Fibroblast of the aortic adventitia (primary cell): ENCODE measurements around the gene ARPP19. TPM values are rescaled to one million over a fixed set of nuclear protein-coding genes. Genes with fewer than 3 reads are reported as not detected.

Source experiments
- DNase-seq: peaks from one replicate; pipeline ENCODE4 v3.0.0-alpha.2; 2010; ENCODE audit warnings: low read depth
- H3K4me3 ChIP-seq: 2 replicates; pipeline ENCODE4 v1.5.1; 2011; ENCODE audit warnings: low read depth, mild to moderate bottlenecking, control low read depth, low read length, moderate library complexity
- total RNA-seq: library from RNA; depleted of rRNA; stranded (reverse); fragments of >200 nt; gene quantifications from 2 replicates; pipeline ENCODE4 v1.2.3, GENCODE V29; 2012; ENCODE audit warnings: low replicate concordance
- TF ChIP-seq, protein P1 (sequence below): IDR thresholded peaks from 2 replicates; pipeline ENCODE4 v1.5.1; 2011; ENCODE audit warnings: mild to moderate bottlenecking, low read length, control low read depth, inconsistent platforms; ENCODE audit not compliant: insufficient read depth

Gene ARPP19
- total RNA-seq, 1 donor: 168 TPM

DNA sequence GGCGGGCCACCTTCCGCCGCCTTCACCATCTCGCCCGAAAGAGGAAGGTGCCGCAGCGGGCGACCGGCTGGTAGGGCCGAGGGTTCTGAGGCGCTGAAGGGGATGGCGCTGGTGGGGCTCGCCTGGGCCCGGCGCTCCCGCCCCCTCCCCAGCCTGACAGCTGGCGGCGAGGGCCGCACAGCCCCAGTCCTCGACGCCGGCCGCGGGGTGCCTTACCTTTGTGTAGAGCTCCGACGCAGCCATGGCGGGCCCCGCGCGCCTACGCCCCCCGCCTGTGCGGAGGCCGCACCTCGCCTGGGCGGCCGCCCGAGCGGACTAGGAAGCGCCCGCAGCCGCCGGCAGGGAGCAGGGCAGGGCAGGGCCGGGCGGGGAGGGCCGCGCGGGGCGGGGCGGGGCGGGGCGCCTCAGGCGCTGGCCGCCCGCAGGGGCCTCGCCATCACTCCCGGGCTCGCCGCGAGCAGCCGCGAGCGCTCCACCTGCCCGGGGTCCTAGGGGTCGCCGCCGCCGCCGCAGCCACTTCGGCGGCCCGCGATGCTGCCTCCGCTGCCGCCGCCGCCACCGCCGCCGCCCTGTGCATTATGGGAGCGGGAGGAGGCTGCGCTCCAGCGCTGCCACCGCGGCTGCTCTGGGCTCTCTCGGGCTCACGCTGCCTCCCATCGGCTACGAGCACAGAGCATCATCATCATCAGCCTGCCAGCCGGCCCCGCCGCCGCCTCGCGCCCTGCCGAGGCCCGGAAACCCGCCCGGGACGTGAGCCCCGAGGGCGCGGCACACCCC is 40.1 kb downstream of the ARPP19 start, which contains the start of gene MYO5A:
Gene MYO5A, minus strand, starts transcription at position 317 of the 777 bp plus-strand sequence. Its CDS starts 74 bp downstream, at position 243.
- peak; percentile 65 for DNase-seq
- TF ChIP-seq, protein P1, sequence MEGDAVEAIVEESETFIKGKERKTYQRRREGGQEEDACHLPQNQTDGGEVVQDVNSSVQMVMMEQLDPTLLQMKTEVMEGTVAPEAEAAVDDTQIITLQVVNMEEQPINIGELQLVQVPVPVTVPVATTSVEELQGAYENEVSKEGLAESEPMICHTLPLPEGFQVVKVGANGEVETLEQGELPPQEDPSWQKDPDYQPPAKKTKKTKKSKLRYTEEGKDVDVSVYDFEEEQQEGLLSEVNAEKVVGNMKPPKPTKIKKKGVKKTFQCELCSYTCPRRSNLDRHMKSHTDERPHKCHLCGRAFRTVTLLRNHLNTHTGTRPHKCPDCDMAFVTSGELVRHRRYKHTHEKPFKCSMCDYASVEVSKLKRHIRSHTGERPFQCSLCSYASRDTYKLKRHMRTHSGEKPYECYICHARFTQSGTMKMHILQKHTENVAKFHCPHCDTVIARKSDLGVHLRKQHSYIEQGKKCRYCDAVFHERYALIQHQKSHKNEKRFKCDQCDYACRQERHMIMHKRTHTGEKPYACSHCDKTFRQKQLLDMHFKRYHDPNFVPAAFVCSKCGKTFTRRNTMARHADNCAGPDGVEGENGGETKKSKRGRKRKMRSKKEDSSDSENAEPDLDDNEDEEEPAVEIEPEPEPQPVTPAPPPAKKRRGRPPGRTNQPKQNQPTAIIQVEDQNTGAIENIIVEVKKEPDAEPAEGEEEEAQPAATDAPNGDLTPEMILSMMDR: peak; percentile 21
- H3K4me3 ChIP-seq: peak within 1 kb of the TSS; percentile 77

DNA sequence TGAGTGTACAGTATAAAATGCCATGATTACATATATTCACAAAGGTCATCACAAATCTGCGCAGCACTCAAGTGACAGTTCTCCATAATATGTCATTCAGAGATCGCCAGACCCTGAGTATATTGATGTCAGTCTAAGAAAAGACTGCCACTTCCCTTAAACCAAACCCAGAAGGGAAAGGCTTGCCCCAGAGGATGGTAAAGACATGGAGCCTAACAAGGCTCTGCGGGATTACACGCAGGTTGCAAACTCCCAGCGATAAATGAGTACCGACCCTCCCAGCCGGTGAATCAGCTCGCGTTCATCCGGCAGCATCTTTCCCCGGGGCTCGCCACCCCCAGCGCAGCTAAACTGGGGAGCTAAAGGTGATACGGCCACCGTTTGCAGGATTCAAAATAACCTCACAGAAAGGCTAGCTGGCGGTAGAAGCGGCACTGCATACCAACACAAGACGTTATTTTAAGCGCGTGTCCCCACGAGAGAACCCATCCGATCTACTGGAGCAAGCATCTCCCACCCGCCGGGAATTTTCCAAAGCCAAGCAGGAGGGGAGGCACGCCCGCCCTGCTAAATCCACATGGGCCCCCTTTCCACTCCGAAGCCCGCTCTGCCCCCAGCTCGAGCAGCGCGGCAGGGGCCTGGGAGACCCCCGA is 40.8 kb downstream of the ARPP19 start:
- DNase-seq: peak; percentile 31
- TF ChIP-seq, protein P1: no peak
- H3K4me3 ChIP-seq: peak overlapping the region; percentile 77

DNA sequence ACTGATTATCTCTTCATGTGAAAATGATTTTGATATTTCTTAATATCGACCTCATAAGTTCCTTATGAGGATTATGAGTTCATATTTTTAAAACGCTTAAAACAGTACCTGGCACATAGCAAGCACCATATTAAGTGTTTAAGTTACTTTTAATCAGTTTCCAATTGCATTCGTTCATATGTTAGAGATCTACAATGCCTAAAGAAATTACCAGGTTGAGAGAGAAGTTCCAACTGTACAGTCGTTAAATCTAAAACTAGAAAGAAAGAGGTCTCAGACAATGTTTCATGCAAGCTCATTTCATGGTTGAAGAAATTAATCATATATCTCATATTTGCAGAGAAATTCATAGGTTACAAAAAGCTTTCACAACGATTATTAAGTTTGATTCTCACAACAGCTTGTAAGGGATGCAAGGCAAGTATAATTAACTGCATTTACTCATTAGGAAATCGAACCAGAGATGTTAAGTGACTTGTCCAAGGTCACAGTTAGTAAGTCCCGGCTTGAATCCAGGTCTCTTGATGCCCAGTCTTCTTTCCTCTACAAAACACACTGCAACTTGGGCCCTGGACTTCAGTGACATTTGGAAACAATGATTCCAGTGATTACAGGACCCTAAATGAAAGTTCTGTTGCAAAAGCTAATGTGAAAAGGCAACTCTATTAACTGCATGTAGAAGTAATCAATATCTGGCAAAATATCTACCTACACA is 41.5 kb downstream of the ARPP19 start:
- TF ChIP-seq, protein P1: no peak
- no peak for DNase-seq
- peak overlapping the region; percentile 77 for H3K4me3 ChIP-seq

DNA sequence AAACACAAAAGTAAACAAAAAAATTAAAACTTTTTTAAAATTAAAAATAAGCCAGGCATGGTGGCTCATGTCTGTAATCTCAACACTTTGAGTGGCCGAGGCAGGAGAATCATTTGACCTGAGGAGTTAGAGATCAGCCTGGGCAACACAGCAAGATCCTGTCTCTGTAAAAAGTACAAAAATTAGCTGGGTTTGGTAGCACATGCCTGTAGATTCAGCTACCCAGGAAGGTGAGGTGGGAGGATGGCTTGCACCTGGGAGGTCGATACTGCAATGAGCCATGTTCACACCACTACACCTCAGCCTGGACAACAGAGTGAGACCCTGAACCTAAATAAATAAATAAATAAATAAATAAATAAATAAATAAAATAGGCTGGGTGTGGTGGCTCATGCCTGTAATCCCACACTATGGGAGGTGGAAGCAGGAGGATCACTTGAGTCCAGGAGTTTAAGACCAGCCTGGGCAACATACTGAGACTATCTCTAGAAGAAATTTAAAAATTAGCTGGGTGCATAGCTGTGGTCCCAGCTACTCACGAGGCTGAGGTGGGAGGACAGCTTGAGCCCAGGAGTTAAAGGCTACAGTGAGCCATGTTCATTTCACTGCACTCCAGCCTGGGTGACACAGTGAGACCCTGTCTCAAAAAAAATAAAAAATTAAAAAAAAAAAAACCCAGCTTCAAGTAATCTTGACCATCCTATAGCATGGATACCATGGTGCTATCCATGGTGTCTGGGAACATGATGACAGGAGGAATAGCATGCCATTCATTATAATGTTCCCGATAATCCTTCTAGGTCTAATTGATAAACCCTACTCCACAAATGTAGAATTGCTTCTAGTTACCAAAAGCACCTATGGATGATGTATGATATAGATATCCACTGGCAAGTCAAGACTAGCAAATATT is 44.4 kb downstream of the ARPP19 start:
- DNase-seq: no peak
- TF ChIP-seq, protein P1: no peak

DNA sequence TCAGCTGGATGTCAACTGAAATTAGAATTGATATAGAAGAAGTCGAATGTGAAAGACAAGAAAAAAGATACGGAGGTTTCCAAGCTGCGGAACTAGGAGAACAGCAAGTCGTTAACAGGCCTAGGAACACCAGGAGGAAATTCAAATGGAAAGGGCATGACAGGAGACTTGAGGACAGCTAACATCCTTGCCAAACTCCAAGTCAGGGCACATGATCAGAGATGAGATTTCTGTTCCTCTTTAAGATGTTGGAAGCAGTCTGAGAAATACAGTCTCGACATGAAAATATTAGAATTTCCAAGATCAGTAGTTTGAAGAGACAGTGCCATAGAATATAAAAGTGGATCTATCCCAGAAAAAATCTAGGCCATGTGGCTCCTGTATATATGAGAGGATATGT is 45.2 kb downstream of the ARPP19 start:
- no peak overlapping the region for H3K4me3 ChIP-seq
- DNase-seq: no peak
- TF ChIP-seq, protein P1: no peak

More for the DNA sequence above, 44.4 kb downstream of the ARPP19 start:
- no peak overlapping the region for H3K4me3 ChIP-seq

DNA sequence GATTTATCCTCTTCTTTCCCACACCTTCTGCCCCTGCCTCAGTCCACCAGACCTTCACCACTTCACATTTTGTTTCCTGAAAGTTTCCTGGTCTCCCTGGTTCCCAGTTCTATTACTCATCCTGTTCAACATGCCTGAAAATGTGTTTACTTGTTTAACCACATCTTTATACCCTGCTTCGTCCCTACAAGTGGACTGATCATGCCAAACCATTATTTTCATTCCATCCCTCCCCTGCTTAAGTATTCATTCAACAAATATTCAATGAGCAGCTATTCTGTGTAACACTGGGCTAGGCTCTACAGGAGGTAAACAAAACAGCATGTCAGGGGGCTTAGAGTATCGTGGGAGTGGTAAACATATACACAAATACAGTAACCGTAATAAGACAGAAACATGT is 45.6 kb downstream of the ARPP19 start:
- no peak overlapping the region for H3K4me3 ChIP-seq
- TF ChIP-seq, protein P1: no peak
- peak; percentile 69 for DNase-seq
